Mesenchymal stem cell (in vitro differentiated cells and primary cell): ENCODE data around the gene ABCA8.
"Not testable (repeated sequence)": the region's sequence is repeated elsewhere in the genome, so short reads cannot be mapped to it uniquely, and the experiment has no call there.

Source experiments
- DNase-seq: peaks from one replicate; pipeline ENCODE4 v3.0.0-alpha.2; 2013
- H2AFZ ChIP-seq: one replicate; pipeline ENCODE4 v1.6.1; 2013; ENCODE audit warnings: low read depth, mild to moderate bottlenecking, control low read depth, inconsistent platforms, low read length, moderate library complexity
- H2AK5ac ChIP-seq: 2 replicates; pipeline ENCODE4 v1.6.1; 2013; ENCODE audit warnings: low read length, moderate library complexity, mild to moderate bottlenecking, inconsistent platforms; ENCODE audit not compliant: severe bottlenecking
- H2BK120ac ChIP-seq: one replicate; pipeline ENCODE4 v1.6.1; 2013; ENCODE audit warnings: low read depth, mild to moderate bottlenecking, inconsistent platforms, low read length, moderate library complexity
- H2BK12ac ChIP-seq, 2 experiments: one replicate each; pipeline ENCODE4 v1.6.1; 2013; ENCODE audit warnings: inconsistent platforms in 2 of 2, low read length in 2 of 2, mild to moderate bottlenecking in 2 of 2, moderate library complexity in 2 of 2, control low read depth in 1 of 2
- H2BK15ac ChIP-seq: one replicate; pipeline ENCODE4 v1.6.1; 2013; ENCODE audit warnings: mild to moderate bottlenecking, low read depth, inconsistent platforms; ENCODE audit not compliant: poor library complexity, severe bottlenecking
- H2BK5ac ChIP-seq: 2 replicates; pipeline ENCODE4 v1.6.1; 2013; ENCODE audit warnings: low read depth, mild to moderate bottlenecking, low read length, control low read depth, inconsistent platforms; ENCODE audit not compliant: poor library complexity, severe bottlenecking
- H3K14ac ChIP-seq, 2 experiments: one replicate each; pipeline ENCODE4 v1.6.1; 2013; ENCODE audit warnings: inconsistent platforms in 2 of 2, low read length in 2 of 2, control low read depth in 1 of 2, mild to moderate bottlenecking in 1 of 2, moderate library complexity in 1 of 2
- H3K18ac ChIP-seq, 2 experiments: one replicate each; pipeline ENCODE4 v1.6.1; 2013; ENCODE audit warnings: inconsistent platforms in 2 of 2, low read length in 2 of 2, control low read depth in 1 of 2, low read depth in 1 of 2, mild to moderate bottlenecking in 1 of 2
- H3K23ac ChIP-seq, 2 experiments: one replicate each; pipeline ENCODE4 v1.6.1; 2013; ENCODE audit warnings: inconsistent platforms in 2 of 2, low read length in 2 of 2, mild to moderate bottlenecking in 2 of 2, moderate library complexity in 2 of 2, control low read depth in 1 of 2
- H3K27ac ChIP-seq: 2 replicates; pipeline ENCODE4 v1.5.1; 2013; ENCODE audit warnings: mild to moderate bottlenecking, moderate library complexity, low read length, control low read depth, inconsistent platforms; ENCODE audit not compliant: poor library complexity, severe bottlenecking
- H3K27me3 ChIP-seq, 2 experiments: 2 replicates each; pipeline versions ENCODE4 v1.6.1 to v1.7.0; 2013; ENCODE audit warnings: low read length in 2 of 2, mild to moderate bottlenecking in 2 of 2, moderate library complexity in 2 of 2, control low read depth in 1 of 2, inconsistent platforms in 1 of 2; ENCODE audit not compliant: control insufficient read depth in 1 of 2, insufficient read depth in 1 of 2
- H3K36me3 ChIP-seq, 2 experiments: 2 replicates each; pipeline versions ENCODE4 v1.6.1 to v1.7.0; 2013; ENCODE audit warnings: low read length in 2 of 2, control low read depth in 1 of 2, inconsistent platforms in 1 of 2, low read depth in 1 of 2, mild to moderate bottlenecking in 1 of 2; ENCODE audit not compliant: insufficient read depth in 2 of 2, control insufficient read depth in 1 of 2
- H3K4ac ChIP-seq, 2 experiments: one replicate each; pipeline ENCODE4 v1.6.1; 2013; ENCODE audit warnings: inconsistent platforms in 2 of 2, low read length in 2 of 2, mild to moderate bottlenecking in 2 of 2, moderate library complexity in 2 of 2, control low read depth in 1 of 2, low read depth in 1 of 2
- H3K4me1 ChIP-seq: 2 replicates; pipeline ENCODE4 v1.6.1; 2013; ENCODE audit warnings: low read depth, low read length, control low read depth; ENCODE audit not compliant: control insufficient read depth, insufficient read depth
- H3K4me2 ChIP-seq: 2 replicates; pipeline ENCODE4 v1.6.1; 2013; ENCODE audit warnings: low read length, mild to moderate bottlenecking, inconsistent platforms; ENCODE audit not compliant: poor library complexity, severe bottlenecking
- H3K4me3 ChIP-seq, 2 experiments: 2 replicates each; pipeline versions ENCODE4 v1.5.1 to v1.7.0; 2013; ENCODE audit warnings: low read length in 2 of 2, mild to moderate bottlenecking in 2 of 2, control low read depth in 1 of 2, low read depth in 1 of 2; ENCODE audit not compliant: insufficient read depth in 1 of 2
- H3K79me1 ChIP-seq: replicated peaks from 2 replicates; pipeline ENCODE4 v1.6.1; 2013; ENCODE audit warnings: mild to moderate bottlenecking, control low read depth, low read length, inconsistent platforms; ENCODE audit not compliant: poor library complexity, severe bottlenecking
- H3K9ac ChIP-seq: 2 replicates; pipeline ENCODE4 v1.7.0; 2013; ENCODE audit warnings: mild to moderate bottlenecking, low read length, moderate library complexity
- H3K9me3 ChIP-seq: 2 replicates; pipeline ENCODE4 v1.7.0; 2013; ENCODE audit warnings: mild to moderate bottlenecking, low read length; ENCODE audit not compliant: control insufficient read depth
- H4K8ac ChIP-seq: one replicate; pipeline ENCODE4 v1.6.1; 2013; ENCODE audit warnings: inconsistent platforms, mild to moderate bottlenecking, low read length, moderate library complexity
- H4K91ac ChIP-seq: one replicate; pipeline ENCODE4 v1.6.1; 2013; ENCODE audit warnings: mild to moderate bottlenecking, low read length, inconsistent platforms
- WGBS: methylation state at CpG from one replicate; pipeline ENCODE4 v1.1.7; 2013; ENCODE audit warnings: mixed read lengths; 5-methylcytosine and 5-hydroxymethylcytosine counted together

The ABCA8 gene

GRCh38 chr17:68959117-68959516 lies 3.9 kb upstream of the ABCA8 start:
- not testable (repeated sequence) for H3K9me3 ChIP-seq, H3K9ac ChIP-seq, H4K91ac ChIP-seq, H2AK5ac ChIP-seq, H2BK5ac ChIP-seq, H3K27me3 ChIP-seq, DNase-seq, H3K4me2 ChIP-seq, H2BK15ac ChIP-seq, H3K14ac ChIP-seq, H3K4ac ChIP-seq, H3K18ac ChIP-seq, H3K23ac ChIP-seq, H2BK120ac ChIP-seq, H3K4me3 ChIP-seq, H3K79me1 ChIP-seq, H2AFZ ChIP-seq, H4K8ac ChIP-seq, H3K27ac ChIP-seq, H2BK12ac ChIP-seq, H3K36me3 ChIP-seq, H3K4me1 ChIP-seq
- 100% methylated on average over 2 of the region's 2 CpGs for WGBS

- no peak overlapping the region for H2AK5ac ChIP-seq
- no peak overlapping the region for H3K18ac ChIP-seq
- H3K27me3 ChIP-seq, result no peaks in the 10 kb centered on the region
- H3K4ac ChIP-seq, result no peak overlapping the region
- no peak overlapping the region for H2AFZ ChIP-seq
- no peaks in the 10 kb centered on the region for H3K9me3 ChIP-seq
- H4K91ac ChIP-seq, result no peak overlapping the region
- no peaks in the 10 kb centered on the region for H3K4me1 ChIP-seq
- no peak overlapping the region for H2BK5ac ChIP-seq
- DNase-seq, result no peak
- no peak overlapping the region for H3K4me3 ChIP-seq
- no peak overlapping the region for H3K9ac ChIP-seq
- no peak overlapping the region for H4K8ac ChIP-seq
- no peak overlapping the region for H3K27ac ChIP-seq
- no peak overlapping the region for H3K14ac ChIP-seq
- H3K4me2 ChIP-seq, result no peak overlapping the region
- H2BK12ac ChIP-seq, result no peak overlapping the region
- H3K23ac ChIP-seq, result no peak overlapping the region
- no peak overlapping the region for H2BK15ac ChIP-seq
- no peaks in the 10 kb centered on the region for H3K79me1 ChIP-seq
- 100% methylated on average over 1 of the region's 1 CpG for WGBS
- H3K36me3 ChIP-seq, result no peaks in the 10 kb centered on the region
- no peak overlapping the region for H2BK120ac ChIP-seq
These were observed 2.8 kb upstream of the ABCA8 start for GRCh38 chr17:68957944-68958343.

- 67% methylated on average over 1 of the region's 4 CpGs for WGBS
- Histone ChIP-seq H2BK15ac (no peak overlapping the region), H3K4ac (no peak overlapping the region), H4K8ac (no peak overlapping the region), H3K4me2 (no peak overlapping the region), H3K4me1 (no peaks in the 10 kb centered on the region), H3K9me3 (no peaks in the 10 kb centered on the region), H3K23ac (no peak overlapping the region), H2AFZ (no peak overlapping the region), H3K18ac (no peak overlapping the region), H2BK12ac (no peak overlapping the region), H3K36me3 (no peaks in the 10 kb centered on the region), H2AK5ac (no peak overlapping the region), H3K4me3 (peak overlapping the region in 1 of 2 experiments; percentile 81), H2BK120ac (no peak overlapping the region), H2BK5ac (no peak overlapping the region), H3K9ac (peak overlapping the region; percentile 95), H3K27me3 (no peaks in the 10 kb centered on the region), H3K27ac (no peak overlapping the region), H3K79me1 (no peaks in the 10 kb centered on the region), H4K91ac (no peak overlapping the region), H3K14ac (no peak overlapping the region)
- peak; percentile 13 for DNase-seq
These were observed 871 bp downstream of the ABCA8 start for GRCh38 chr17:68954146-68954896.

- 100% methylated on average over 1 of the region's 4 CpGs for WGBS
- no peaks in the 10 kb centered on the region for H3K36me3 ChIP-seq
These were observed 1.7 kb downstream of the ABCA8 start for GRCh38 chr17:68953340-68953997.

More at GRCh38 chr17:68953340-68953997, 1.7 kb downstream of the ABCA8 start:
- Histone ChIP-seq H4K8ac (no peak overlapping the region), H3K4me2 (no peak overlapping the region), H3K4ac (peak overlapping the region in 1 of 2 experiments; percentile 37), H3K23ac (no peak overlapping the region), H2BK15ac (no peak overlapping the region), H3K79me1 (no peaks in the 10 kb centered on the region), H3K4me3 (peak overlapping the region in 1 of 2 experiments; percentile 81), H2AFZ (no peak overlapping the region), H2AK5ac (no peak overlapping the region), H2BK120ac (no peak overlapping the region), H4K91ac (no peak overlapping the region), H3K4me1 (no peaks in the 10 kb centered on the region), H3K14ac (no peak overlapping the region), H3K9ac (peak overlapping the region; percentile 95), H2BK5ac (no peak overlapping the region), H3K18ac (no peak overlapping the region), H3K27ac (no peak overlapping the region), H3K9me3 (no peaks in the 10 kb centered on the region), H2BK12ac (no peak overlapping the region), H3K27me3 (no peaks in the 10 kb centered on the region)
- no peak for DNase-seq
